Measurements from ENCODE around the gene EPAS1.
"Not testable (repeated sequence)": the region's sequence is repeated elsewhere in the genome, so short reads cannot be mapped to it uniquely, and the experiment has no call there.

Gene EPAS1

DNA sequence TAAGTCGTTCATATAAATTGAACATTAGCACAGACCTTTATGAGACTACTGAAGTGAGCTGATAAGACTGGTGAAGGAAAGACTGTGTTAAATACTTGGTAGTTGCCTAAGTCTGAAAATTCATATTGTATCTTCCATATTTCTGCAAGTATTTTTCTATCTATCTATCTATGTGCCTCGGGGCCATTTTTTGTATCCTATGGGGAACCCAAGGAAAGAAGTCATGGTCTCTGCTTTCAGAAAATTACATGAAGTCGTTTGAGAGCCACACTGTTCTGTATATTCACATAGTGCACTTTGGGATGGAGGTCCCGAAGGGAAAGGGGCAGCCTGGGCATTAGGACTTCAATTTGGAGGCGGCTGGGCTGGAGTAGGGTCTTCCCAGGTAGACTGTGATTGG lies 89.6 kb downstream of the EPAS1 start:
- DNase-seq, result no peak

DNA sequence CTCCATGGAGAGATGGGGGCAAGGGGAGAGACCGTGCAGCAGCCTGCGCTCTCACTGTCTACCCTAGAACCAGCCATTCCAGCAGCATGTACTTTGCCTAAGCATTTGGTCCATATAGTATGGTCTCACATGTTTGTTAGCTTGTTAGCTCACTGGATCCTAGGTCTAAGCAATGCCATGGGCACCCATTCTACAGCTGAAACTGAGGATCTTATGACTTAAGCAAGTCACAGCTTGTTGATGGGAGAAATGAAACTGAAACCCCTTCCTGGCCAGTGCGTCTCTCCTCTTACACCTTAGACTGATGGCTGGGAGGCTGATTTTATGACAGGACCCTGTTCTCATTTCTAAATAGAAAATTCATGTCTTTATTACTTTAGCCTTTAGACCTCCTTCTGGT lies 90.1 kb downstream of the EPAS1 start:
- no peak for DNase-seq

DNA sequence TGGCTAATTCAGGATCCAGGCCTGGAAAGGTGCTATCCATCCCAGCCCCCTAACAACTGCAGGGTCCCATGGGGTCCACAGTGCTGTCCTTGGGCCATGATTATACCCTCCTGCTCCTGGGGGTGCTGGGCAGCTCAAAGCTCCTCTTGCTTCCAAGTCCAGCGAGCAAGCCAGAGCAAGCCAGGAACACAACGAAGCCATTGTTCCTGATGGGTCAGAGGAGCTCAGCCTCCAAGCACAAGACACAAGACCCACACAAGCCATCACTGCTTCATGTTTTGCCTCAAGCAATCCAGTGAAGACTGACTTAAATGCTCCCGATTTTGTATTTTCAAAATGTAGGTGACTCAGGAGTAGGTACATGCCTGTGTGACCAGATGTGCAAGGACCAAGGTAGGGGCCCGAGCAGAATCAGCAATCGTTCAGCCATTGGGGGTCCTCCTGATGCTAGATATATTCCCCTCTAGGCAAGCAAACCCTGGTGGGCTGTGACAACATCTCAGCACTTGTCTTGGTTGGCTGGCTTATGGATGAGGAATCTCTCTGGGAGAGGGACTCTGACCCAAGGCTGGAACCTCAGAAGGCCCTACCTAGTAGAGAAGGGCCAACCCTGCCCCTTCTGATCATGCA lies 90.8 kb downstream of the EPAS1 start:
- DNase-seq, result no peak

DNA sequence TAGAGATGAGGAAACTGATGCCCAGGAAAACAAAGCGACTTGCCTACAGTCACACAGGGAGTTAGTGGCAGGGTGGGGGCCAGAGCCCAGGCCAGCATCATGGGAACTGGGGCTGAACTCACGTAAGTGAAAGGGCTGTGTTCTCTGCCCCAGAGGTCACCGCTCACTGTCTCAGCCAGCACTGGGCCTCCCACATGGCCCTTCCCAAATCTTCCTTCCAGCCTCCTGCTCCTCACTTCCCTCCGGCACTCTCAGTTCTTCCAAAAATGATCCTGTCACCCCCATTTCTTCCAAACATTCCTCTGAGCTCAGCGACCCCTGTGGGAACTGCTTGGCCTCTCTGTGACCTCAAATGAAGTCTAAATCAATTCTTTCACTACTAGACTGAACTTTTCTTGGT lies 91.7 kb downstream of the EPAS1 start:
- no peak for DNase-seq

DNA sequence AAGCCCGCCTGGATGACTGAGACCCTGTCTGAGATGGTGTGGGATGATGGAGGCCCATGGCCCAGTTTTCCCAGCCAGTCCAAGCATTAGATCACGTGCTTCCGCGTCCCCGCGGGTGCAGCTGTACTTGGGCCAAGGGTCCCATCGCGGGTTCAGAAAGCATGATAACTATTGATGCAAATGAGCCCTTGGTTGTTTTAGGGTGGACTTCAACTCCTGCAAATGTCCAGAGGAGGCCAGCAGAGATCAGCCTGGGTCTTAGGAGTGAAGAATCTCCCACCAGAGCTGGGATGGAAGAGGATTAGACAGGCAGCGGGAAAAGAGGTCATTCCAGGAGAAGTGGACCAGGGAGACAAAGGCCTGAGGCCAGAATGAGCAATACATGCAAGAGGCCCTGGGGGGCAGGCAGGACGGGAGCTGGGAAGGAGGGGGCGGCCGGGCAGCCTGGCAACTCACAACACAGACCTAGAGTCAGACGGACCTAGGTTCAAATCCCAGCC lies 92.3 kb downstream of the EPAS1 start:
- DNase-seq, result no peak

DNA sequence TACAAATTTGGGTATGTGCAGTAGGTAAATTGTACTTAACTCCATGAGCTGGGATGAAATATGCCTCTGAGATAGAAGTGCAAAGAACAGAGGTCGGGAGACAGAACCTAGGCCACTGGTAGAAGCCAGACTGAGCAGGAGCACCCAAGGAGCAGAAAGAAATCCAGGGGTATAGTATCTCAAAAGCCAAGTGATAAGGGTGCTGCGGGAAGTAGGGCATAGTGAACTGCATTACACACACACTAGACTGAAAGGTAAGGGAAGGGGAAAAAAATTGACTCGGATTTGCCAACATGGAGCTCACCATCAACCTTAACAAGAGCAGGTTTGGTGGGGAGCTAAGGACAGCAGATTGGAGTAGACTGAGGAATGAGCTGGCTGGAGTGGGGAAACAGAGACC lies 92.8 kb downstream of the EPAS1 start:
- no peak for DNase-seq

DNA sequence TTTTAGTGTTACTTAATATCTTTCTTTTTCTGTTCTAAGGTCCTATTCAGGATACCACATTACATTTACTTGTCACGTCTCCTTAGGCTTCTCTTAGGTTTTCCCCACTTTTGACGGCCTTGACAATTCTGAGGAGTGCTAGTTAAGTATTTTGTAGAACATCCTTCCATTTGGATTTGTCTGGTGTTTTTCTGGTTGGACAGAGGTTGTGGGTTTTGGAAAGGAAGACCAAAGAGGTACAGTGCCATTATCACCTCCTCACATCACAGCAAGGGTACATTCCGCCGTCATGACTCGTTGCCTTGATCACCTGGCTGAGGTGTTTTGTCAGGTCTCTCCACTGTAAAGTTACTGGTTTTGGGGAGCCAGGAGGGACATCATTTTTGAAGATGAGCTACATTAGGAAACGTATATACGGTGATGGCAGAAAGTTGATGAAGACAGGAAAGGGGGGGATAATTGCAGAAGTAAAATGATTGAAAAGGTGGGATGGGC lies 93.7 kb downstream of the EPAS1 start:
- DNase-seq, result no peak

DNA sequence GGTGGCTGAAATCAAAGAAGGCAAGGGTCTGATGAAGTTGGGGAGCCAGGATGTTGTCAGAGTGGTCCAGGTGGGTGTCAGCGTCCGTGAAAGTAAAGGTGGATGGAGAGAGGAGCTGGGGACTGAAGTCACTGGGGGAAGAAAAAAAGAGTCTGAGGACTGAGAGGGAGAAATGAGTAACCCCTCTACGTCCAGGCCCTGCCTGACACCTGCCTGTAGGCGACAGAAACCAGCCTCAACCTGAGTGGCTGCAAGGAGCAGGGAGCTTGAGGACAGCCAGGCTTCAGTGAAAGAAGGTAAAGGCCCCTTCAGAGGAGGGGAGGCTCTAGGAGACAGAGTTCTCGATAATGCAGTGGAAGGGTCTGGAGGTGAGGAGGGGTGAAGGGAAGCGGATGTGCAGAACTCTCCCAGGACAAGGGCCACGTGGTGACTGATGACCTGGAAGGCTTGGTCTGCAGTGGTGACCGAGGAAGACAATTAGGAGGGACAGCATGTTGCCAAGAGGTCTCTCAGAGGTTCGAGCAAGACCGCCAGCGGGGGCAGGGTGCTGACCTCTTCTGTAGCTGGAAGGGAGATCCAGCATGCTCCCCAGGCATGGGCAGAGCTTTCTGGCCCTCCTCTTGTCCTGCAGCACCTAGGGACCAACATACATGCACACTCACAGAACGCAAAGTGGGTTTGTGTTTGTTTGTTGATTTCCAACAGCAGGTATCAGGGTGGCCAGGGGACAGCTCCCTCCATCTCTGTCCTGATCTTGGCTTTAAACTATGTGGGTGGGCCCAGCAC lies 95.5 kb downstream of the EPAS1 start:
- no peak for DNase-seq

DNA sequence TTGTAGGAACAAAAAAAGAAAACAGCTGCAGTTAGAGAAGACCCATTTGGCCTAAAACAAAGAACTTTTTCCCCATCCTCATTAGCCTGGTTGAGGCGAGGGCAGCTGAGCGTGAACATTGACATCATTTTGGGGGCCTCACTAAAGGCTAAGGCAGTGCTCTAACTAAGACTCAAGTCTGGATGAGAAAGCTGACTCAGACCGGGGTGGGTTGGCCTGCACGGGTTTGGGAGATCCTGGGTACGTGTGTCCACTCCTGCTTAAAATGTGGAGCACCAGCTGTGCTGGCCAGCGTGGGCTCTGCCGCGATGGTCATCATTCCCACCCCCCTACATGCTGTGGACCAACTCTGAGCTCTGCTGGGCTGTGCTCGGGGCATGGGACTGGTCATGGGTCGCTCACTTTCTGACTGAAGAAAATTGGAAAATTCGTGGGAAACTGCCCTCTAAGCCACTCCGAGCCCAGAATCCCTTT lies 96.2 kb downstream of the EPAS1 start:
- no peak for DNase-seq

DNA sequence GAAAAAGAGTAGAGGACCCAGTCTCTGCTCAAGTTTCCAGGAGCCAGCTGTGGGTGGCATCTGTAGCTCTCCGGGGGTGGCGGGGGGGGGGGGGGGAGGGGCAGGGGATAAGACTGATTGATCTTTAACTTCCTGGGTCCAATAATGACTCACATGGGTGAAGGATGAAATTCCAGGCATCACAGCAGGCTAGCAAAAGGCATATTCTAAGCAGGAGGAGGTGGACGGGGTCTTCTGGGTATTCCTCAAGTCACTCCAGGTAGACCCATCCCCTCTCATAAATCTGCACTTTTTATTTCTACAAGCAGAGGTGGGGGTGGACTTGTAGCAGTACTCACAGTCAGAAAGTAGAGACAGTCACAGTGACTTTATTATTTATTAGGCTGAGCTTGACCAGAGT lies 96.7 kb downstream of the EPAS1 start:
- no peak for DNase-seq

DNA sequence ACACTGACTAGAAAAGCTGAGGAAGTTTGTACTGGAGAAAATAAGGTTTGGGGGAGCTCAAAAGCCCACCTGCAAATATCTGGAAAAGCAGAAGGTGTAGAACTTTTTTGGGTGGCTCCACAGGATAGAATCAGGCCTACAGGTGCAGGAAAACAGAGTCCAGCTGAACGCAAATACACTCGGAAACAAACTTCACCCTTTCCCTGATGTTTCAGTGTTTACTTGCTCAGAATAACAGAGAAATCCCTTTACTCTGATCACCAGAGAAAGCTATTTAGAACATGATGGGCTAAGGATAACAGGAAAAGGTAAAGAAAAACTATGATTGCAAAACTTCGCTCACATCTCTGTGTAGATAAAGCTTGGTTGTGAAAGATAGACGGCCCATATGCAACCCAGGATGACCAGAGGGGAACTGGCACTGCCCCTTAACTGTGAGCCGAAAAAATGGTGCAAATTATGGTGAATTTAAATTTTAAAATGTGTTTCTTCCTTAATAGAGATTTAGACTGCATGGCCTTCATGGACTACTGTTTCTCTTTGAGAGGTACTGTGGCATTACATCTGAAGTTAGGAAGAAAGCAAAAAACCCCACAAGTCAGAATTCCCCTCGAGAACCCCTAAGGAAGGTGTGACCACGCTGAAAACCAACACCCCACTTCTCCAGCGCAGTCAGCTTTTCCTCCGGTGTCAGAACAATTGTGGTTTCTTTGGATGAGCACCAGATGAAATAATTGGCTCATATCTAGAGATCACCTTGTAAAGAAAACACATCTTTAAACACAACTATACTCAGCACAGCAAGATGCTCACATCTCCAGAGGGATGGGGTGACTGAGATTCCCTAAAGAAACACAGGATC lies 97.7 kb downstream of the EPAS1 start:
- DNase-seq, result no peak

DNA sequence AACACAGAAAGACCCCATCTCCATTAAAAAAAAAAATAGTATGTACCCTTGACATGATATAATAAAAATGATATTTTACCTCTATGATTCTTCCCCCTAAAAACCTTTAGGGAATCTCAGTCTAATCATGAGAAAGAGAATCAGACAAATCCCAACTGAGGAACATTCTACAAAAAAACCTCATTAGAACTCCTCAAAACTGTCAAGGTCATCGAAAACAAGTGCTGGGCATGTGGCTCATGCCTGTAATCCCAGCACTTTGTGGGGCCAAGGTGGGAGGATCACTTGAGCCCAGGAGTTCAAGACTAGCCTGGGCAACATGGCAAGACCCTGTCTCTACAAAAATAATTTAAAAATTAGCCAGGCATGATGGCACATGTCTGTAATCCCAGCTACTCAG lies 98.5 kb downstream of the EPAS1 start:
- DNase-seq, result not testable (repeated sequence)

DNA sequence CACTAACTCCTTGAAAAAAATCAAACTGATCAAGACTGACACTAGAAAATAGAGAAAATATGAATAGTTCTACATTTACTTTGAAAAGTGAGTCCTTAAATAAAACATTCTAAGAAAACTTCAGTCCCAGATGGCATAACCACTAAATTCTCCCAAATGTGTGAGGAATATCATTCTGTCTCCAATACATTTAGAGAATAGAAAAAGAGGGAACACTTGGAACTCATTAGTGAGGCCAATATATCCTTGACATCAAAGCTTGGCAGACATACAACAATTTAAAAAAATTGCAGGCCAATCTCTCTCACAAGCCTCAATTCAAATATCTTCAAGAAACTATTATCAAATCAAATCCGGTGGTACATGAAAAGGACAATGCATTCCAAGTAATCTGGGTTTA lies 102.8 kb downstream of the EPAS1 start:
- DNase-seq, result no peak

DNA sequence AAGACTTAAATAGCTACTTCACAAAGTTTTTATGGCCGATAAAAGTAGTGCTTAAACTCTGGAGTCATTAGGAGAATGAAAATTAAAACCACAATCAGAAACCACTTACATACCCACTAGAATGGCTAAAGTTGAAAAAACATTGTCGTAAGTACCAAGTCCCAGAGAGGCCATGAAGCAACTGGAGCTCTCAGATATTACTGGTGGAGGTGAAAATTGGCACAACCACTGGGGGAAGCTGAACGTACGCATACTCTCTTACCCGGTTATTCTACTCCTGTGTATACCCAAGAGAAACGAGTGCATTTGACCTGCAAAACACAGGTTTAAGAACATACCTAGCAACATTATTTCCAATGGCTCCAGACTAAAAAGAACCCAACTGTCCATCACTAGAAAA lies 105.7 kb downstream of the EPAS1 start:
- no peak for DNase-seq

DNA sequence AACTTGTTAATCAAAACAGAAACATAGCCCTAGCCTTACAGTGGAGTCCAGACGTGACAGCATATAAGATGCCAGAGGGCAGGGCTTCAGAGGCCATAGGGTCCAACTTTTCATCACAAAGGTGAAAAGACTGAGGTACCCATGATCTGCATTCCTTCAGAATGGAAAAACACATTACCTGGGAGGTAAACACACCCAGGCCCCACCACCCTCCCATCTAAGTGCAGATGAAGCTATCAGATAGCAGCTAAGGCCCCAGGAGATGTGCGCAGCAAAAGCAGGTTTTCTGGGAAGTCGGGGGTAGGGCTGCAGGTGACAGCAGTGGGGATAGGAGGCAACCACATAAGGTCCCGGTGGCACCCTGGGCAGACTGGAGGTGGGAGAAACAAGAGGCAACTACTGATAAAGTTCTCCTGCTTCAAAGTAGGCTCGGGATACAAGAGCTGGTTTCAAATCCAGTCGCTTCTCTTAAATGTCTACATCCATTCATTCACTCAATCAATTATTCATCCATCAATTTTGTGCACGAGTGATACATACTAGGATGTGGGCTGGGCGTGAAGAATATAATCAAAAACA lies 107.1 kb downstream of the EPAS1 start:
- DNase-seq, result no peak

DNA sequence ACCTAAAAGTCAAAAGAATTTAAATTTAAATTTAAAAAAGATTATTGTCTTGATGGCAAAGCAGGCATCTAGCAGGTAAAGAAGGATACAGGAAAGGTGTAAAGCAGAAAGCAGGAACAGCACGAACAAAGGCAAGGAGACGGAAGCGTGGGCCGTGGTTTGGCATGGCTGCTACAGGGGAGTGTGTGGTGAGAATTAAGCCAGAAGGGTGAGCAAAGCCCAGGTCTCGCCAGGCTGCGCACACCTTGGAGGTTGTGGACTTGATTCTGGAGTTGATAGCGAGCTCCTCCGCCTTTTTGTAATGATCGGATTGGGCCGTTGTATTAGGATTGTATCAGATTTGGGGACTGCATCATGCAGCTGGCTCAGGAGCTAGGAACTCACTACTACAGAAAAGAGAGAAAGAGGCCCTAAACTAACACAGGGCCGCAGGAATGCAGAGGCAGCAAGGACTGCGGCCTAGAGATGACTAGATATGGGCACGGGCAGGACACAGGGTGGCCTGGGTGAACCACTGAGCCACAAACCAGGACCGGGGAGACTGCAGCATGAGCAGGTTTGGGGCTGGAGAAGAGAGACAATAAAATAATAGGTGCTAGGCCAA lies 110.7 kb downstream of the EPAS1 start:
- DNase-seq, result no peak

DNA sequence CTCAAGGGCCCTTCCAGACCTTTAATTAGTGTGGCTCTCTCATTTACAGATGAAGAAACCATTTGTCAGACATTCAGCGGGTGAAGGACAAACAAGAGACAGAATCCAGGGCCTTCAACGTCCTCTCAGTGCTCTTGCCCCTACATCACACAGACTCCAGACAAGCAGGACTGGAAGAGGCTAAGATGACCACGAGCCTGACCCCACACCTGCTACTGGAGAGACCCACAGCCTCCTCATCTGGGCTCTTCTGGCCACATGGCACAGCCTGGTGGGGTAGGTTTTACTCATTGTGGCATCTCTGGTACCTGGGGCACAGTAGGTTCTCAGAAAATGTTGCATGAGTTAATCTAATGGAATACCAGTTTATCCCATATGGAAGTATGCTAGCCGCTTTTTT lies 112.5 kb downstream of the EPAS1 start:
- DNase-seq, result no peak

DNA sequence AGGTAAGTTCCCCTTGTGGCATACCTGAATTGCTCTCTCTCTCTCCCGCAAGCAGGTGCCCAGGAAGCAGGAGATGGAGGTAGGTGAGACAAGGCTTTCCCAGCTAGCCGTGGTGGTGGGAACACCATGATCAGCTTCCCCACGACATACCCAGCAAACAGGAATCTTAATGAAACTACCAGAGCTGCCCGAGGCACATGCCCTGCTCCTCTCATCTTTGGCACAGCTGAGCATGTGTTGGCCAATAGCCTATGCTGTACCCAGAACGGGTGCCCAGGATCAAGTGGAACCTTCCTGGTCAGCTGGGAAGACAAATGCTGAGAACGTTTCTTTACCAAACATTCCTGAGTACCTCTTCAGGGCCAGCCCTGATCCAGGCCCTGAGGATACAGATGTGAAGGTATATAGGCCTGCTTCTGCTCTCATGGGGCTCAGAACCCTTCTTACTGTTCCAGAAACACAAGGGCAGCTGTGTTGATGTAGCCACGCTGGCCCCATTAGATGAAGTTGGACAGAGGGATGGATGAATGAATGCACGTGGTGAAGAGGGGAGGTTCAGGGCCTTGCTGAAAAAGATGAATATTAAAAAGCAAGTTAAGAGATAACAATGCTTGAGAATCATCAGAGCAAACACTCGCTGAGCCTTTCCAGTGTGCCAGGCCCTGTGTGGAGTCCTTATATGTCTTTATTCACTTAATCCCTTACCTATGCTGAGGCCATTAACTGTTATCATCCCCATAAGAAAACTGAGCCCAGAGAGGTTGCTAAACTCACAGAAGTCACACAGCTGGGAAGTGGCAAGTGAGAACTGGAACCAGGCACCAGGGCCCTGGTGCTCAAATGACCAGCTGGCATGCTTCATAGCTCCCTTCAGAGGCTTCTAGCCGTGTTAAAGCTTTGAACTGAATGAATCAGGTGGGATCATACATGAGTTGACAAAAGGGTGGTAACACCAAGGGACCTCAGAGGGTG lies 113.4 kb downstream of the EPAS1 start:
- no peak for DNase-seq

DNA sequence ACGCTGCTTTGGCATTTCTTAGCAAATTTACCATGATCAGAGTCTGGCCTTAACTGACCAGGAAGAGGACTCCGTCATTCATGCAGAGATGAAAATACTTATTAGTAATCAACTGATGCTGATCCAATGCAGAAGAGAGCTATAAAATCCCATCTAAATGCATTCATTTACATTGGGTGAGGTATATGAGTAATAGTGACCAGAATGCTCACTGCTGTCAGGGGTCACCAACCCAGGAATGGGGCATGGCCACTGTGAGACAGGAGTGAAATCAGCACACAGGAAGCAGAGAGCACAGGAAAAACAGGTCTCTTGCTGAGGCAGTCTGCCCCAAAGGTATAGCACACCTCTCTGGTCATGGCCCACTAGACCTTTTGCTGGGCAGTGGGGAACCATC lies 114.0 kb downstream of the EPAS1 start:
- no peak for DNase-seq

DNA sequence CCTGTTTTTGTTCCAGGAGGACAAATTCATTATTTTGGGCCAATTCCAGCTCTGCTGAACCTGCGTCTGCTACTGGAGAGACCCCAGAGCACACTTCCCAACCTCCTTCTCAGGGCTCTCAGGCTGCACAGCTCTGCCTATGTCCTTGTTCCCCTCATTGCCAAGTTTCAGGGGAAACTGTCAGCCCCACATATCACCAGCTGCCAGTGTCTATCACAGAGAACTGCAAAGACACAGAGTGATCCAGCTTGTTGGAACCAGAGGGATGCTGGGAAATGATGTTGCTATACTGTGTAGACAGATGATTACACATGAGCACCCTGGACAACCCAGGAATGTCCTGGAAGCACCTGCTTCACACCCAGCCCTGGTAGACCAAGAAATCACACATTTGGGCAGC lies 114.8 kb downstream of the EPAS1 start:
- no peak for DNase-seq

DNA sequence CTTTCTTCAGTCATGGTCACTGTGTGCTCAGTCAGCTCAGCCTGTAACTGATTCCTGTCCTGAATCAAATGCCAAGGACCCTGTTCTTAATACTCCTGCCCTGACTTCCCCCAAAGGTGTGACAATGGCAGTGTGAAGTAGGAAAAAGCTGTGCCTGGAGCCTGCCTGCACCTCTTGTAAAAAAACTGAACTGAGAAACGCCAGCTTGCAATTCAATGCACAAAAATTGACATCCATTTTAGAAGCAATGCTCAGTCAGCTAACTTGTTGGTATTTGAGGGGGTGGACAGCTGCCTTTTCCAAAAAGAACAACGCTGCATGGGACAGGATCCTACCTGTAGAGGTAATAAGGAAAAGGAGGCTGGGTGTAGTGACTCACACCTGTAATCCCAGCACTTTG lies 115.9 kb downstream of the EPAS1 start:
- no peak for DNase-seq
